SK-N-SH (cell line): ENCODE measurements around the gene BRD4.

Experiments used
- CTCF ChIP-seq: fragments of 200-600 bp; sonication (generic); IDR thresholded peaks from 2 replicates; pipeline ENCODE4 v1.6.1; 2017; ENCODE audit warnings: antibody characterized with exemption, mild to moderate bottlenecking, moderate library complexity
- FOXM1 ChIP-seq: IDR thresholded peaks from 2 replicates; pipeline ENCODE4 v1.4.0; 2012; ENCODE audit warnings: low read depth, mild to moderate bottlenecking
- IRF3 ChIP-seq: fragments of 150-350 bp; IDR thresholded peaks from 2 replicates; pipeline ENCODE4 v1.6.1; 2016; ENCODE audit warnings: mild to moderate bottlenecking, low read depth, low read length
- NRF1 ChIP-seq: IDR thresholded peaks from 2 replicates; pipeline ENCODE4 v1.6.1; 2012; ENCODE audit warnings: low read depth, mild to moderate bottlenecking, low read length
- REST ChIP-seq: IDR thresholded peaks from 2 replicates; pipeline ENCODE4 v1.6.1; 2012; ENCODE audit warnings: mild to moderate bottlenecking, low read depth, low read length, moderate library complexity
- TAF1 ChIP-seq: IDR thresholded peaks from 2 replicates; pipeline ENCODE4 v1.6.1; 2012; ENCODE audit warnings: low read depth, mild to moderate bottlenecking, low read length, moderate library complexity, borderline replicate concordance
- TEAD4 ChIP-seq: IDR thresholded peaks from 2 replicates; pipeline ENCODE4 v1.4.0; 2012; ENCODE audit warnings: mild to moderate bottlenecking, borderline replicate concordance; ENCODE audit not compliant: insufficient read depth
- USF2 ChIP-seq: fragments of 150-350 bp; IDR thresholded peaks from 2 replicates; pipeline ENCODE4 v1.6.1; 2017; ENCODE audit warnings: antibody characterized with exemption, low read length, low read depth, borderline replicate concordance

GRCh38 chr19:15245370-15246197 is 86.8 kb downstream of the BRD4 start:
- no peak for TF ChIP-seq NRF1
- TF ChIP-seq CTCF: no peak
- TF ChIP-seq TAF1: no peak
- TF ChIP-seq FOXM1: no peak
- TF ChIP-seq TEAD4: no peak
- TF ChIP-seq USF2: no peak
- no peak for TF ChIP-seq REST
- no peak for TF ChIP-seq IRF3
